DOHH2 (cell line): ENCODE data around the gene ZNF467.

Source experiments
- EZH2phosphoT487 ChIP-seq: fragments of 200-600 bp; sonication (generic); IDR thresholded peaks from 2 replicates; pipeline ENCODE4 v1.6.1; 2017; ENCODE audit warnings: borderline replicate concordance, mild to moderate bottlenecking, antibody characterized with exemption, low read length, moderate library complexity, mixed read lengths
- TF ChIP-seq, protein P1 (sequence below): fragments of 200-600 bp; sonication (generic); IDR thresholded peaks from one replicate; pipeline ENCODE4 v1.5.1; 2014; ENCODE audit warnings: antibody characterized with exemption, mild to moderate bottlenecking, low read depth, low read length; ENCODE audit not compliant: poor library complexity, severe bottlenecking

- TF ChIP-seq, protein P1, sequence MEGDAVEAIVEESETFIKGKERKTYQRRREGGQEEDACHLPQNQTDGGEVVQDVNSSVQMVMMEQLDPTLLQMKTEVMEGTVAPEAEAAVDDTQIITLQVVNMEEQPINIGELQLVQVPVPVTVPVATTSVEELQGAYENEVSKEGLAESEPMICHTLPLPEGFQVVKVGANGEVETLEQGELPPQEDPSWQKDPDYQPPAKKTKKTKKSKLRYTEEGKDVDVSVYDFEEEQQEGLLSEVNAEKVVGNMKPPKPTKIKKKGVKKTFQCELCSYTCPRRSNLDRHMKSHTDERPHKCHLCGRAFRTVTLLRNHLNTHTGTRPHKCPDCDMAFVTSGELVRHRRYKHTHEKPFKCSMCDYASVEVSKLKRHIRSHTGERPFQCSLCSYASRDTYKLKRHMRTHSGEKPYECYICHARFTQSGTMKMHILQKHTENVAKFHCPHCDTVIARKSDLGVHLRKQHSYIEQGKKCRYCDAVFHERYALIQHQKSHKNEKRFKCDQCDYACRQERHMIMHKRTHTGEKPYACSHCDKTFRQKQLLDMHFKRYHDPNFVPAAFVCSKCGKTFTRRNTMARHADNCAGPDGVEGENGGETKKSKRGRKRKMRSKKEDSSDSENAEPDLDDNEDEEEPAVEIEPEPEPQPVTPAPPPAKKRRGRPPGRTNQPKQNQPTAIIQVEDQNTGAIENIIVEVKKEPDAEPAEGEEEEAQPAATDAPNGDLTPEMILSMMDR, result no peak
- no peak for TF ChIP-seq EZH2phosphoT487
Observed at GRCh38 chr7:149787428-149788299, 14.3 kb upstream of the ZNF467 start.
